Stomach smooth muscle (tissue), 2 donors: ENCODE measurements around the gene CGNL1.

ENCODE experiments used
- H3K27ac ChIP-seq: one replicate; pipeline ENCODE4 v1.7.0; 2013; ENCODE audit warnings: mild to moderate bottlenecking, low read length, inconsistent platforms
- H3K27me3 ChIP-seq, 2 donors: one replicate each; pipeline ENCODE4 v1.7.0; 2013; ENCODE audit warnings: low read length in 2 of 2; ENCODE audit not compliant: insufficient read depth in 2 of 2, control insufficient read depth in 1 of 2
- H3K36me3 ChIP-seq, 2 donors: one replicate each; pipeline ENCODE4 v1.7.0; 2013; ENCODE audit warnings: low read length in 2 of 2; ENCODE audit not compliant: control insufficient read depth in 2 of 2, insufficient read depth in 2 of 2
- H3K4me1 ChIP-seq: one replicate; pipeline ENCODE4 v1.7.0; 2013; ENCODE audit warnings: low read length; ENCODE audit not compliant: control insufficient read depth, insufficient read depth
- H3K4me3 ChIP-seq, 2 donors: one replicate each; pipeline ENCODE4 v1.7.0; 2013; ENCODE audit warnings: low read length in 2 of 2
- H3K9ac ChIP-seq, 2 donors: one replicate each; pipeline ENCODE4 v1.7.0; 2013; ENCODE audit warnings: low read length in 2 of 2, mild to moderate bottlenecking in 1 of 2
- H3K9me3 ChIP-seq, 2 donors: one replicate each; pipeline ENCODE4 v1.7.0; 2013; ENCODE audit warnings: low read length in 2 of 2; ENCODE audit not compliant: control insufficient read depth in 2 of 2
- donor health status: healthy.
- donor health status: Pancreatic carcinoma.

CGNL1 gene

GRCh38 chr15:57335293-57335715 is 41.0 kb upstream of the CGNL1 start:
- no peaks in the 10 kb centered on the region for H3K36me3 ChIP-seq
- no peaks in the 10 kb centered on the region for H3K9me3 ChIP-seq
- H3K9ac ChIP-seq, result no peak overlapping the region
- no peak overlapping the region for H3K27ac ChIP-seq
- peaks cover 0 to 5% of the 10 kb centered on the region in 2 donors for H3K27me3 ChIP-seq
- peaks cover 12% of the 10 kb centered on the region for H3K4me1 ChIP-seq
- H3K4me3 ChIP-seq, result no peak overlapping the region

GRCh38 chr15:57335719-57336118 is 40.6 kb upstream of the CGNL1 start:
- Histone ChIP-seq H3K9me3 (no peaks in the 10 kb centered on the region), H3K27ac (no peak overlapping the region), H3K36me3 (no peaks in the 10 kb centered on the region), H3K27me3 (peaks cover 0 to 5% of the 10 kb centered on the region in 2 donors), H3K4me3 (no peak overlapping the region), H3K4me1 (peaks cover 12% of the 10 kb centered on the region), H3K9ac (no peak overlapping the region)

- no peaks in the 10 kb centered on the region for H3K36me3 ChIP-seq
- H3K4me3 ChIP-seq, result peak overlapping the region in 1 of 2 donors; percentile 22
- H3K27ac ChIP-seq, result no peak overlapping the region
- peaks cover 12% of the 10 kb centered on the region for H3K4me1 ChIP-seq
- no peaks in the 10 kb centered on the region for H3K9me3 ChIP-seq
- H3K27me3 ChIP-seq, result peaks cover 0 to 5% of the 10 kb centered on the region in 2 donors
- H3K9ac ChIP-seq, result no peak overlapping the region
Observed at GRCh38 chr15:57337868-57338411, 38.4 kb upstream of the CGNL1 start.

GRCh38 chr15:57339321-57339720 is 37.0 kb upstream of the CGNL1 start:
- Histone ChIP-seq H3K9ac (no peak overlapping the region), H3K27ac (no peak overlapping the region), H3K27me3 (peaks cover 0 to 5% of the 10 kb centered on the region in 2 donors), H3K4me1 (peaks cover 12% of the 10 kb centered on the region), H3K36me3 (no peaks in the 10 kb centered on the region), H3K4me3 (no peak overlapping the region), H3K9me3 (no peaks in the 10 kb centered on the region)

GRCh38 chr15:57340682-57341259 is 35.5 kb upstream of the CGNL1 start:
- H3K27me3 ChIP-seq, result no peaks in the 10 kb centered on the region
- no peak overlapping the region for H3K4me3 ChIP-seq
- H3K4me1 ChIP-seq, result peaks cover 8% of the 10 kb centered on the region
- H3K9me3 ChIP-seq, result no peaks in the 10 kb centered on the region
- no peak overlapping the region for H3K27ac ChIP-seq
- H3K9ac ChIP-seq, result no peak overlapping the region
- H3K36me3 ChIP-seq, result no peaks in the 10 kb centered on the region

GRCh38 chr15:57343048-57343447 is 33.3 kb upstream of the CGNL1 start:
- Histone ChIP-seq H3K27ac (no peak overlapping the region), H3K4me1 (peaks cover under 1% of the 10 kb centered on the region), H3K27me3 (no peaks in the 10 kb centered on the region)

GRCh38 chr15:57343498-57343897 is 32.8 kb upstream of the CGNL1 start:
- no peak overlapping the region for H3K27ac ChIP-seq
- H3K9me3 ChIP-seq, result no peaks in the 10 kb centered on the region
- H3K9ac ChIP-seq, result no peak overlapping the region
- H3K4me3 ChIP-seq, result no peak overlapping the region
- H3K4me1 ChIP-seq, result no peaks in the 10 kb centered on the region
- no peaks in the 10 kb centered on the region for H3K27me3 ChIP-seq
- H3K36me3 ChIP-seq, result no peaks in the 10 kb centered on the region

More at GRCh38 chr15:57343048-57343447, 33.3 kb upstream of the CGNL1 start:
- no peak overlapping the region for H3K9ac ChIP-seq
- no peaks in the 10 kb centered on the region for H3K9me3 ChIP-seq
- no peak overlapping the region for H3K4me3 ChIP-seq
- no peaks in the 10 kb centered on the region for H3K36me3 ChIP-seq

- no peak overlapping the region for H3K9ac ChIP-seq
- no peaks in the 10 kb centered on the region for H3K4me1 ChIP-seq
- H3K36me3 ChIP-seq, result no peaks in the 10 kb centered on the region
- no peaks in the 10 kb centered on the region for H3K27me3 ChIP-seq
- H3K27ac ChIP-seq, result no peak overlapping the region
- no peaks in the 10 kb centered on the region for H3K9me3 ChIP-seq
- no peak overlapping the region for H3K4me3 ChIP-seq
Observed at GRCh38 chr15:57344282-57344681, 32.0 kb upstream of the CGNL1 start.

GRCh38 chr15:57345584-57345983 is 30.7 kb upstream of the CGNL1 start:
- no peaks in the 10 kb centered on the region for H3K9me3 ChIP-seq
- H3K4me3 ChIP-seq, result no peak overlapping the region
- H3K4me1 ChIP-seq, result no peaks in the 10 kb centered on the region
- no peaks in the 10 kb centered on the region for H3K27me3 ChIP-seq
- H3K27ac ChIP-seq, result no peak overlapping the region
- H3K36me3 ChIP-seq, result no peaks in the 10 kb centered on the region
- no peak overlapping the region for H3K9ac ChIP-seq

GRCh38 chr15:57348081-57348480 is 28.2 kb upstream of the CGNL1 start:
- H3K4me3 ChIP-seq, result no peak overlapping the region
- H3K36me3 ChIP-seq, result no peaks in the 10 kb centered on the region
- H3K9me3 ChIP-seq, result no peaks in the 10 kb centered on the region
- no peaks in the 10 kb centered on the region for H3K4me1 ChIP-seq
- H3K27ac ChIP-seq, result no peak overlapping the region
- H3K9ac ChIP-seq, result no peak overlapping the region
- H3K27me3 ChIP-seq, result no peaks in the 10 kb centered on the region

GRCh38 chr15:57352535-57353316 is 23.6 kb upstream of the CGNL1 start:
- H3K27me3 ChIP-seq, result no peaks in the 10 kb centered on the region
- no peaks in the 10 kb centered on the region for H3K9me3 ChIP-seq
- H3K4me1 ChIP-seq, result peaks cover 16% of the 10 kb centered on the region
- H3K27ac ChIP-seq, result no peak overlapping the region
- H3K36me3 ChIP-seq, result no peaks in the 10 kb centered on the region
- H3K9ac ChIP-seq, result no peak overlapping the region
- no peak overlapping the region for H3K4me3 ChIP-seq
